Chondrocyte (in vitro differentiated cells): ENCODE data around the gene FUT9. TPM values are rescaled to one million over a fixed set of nuclear protein-coding genes. Genes with fewer than 3 reads are reported as not detected.

Experiments used
- DNase-seq: peaks from one replicate; pipeline ENCODE4 v3.0.0; 2021; ENCODE audit warnings: mixed read lengths, low spot score
- H3K27ac Mint-ChIP-seq: one replicate; pipeline ENCODE4 v1.8.0; 2021; ENCODE audit warnings: mild to moderate bottlenecking, moderate library complexity, mixed read lengths; ENCODE audit not compliant: unreplicated experiment
- H3K27me3 Mint-ChIP-seq: 2 replicates; pipeline ENCODE4 v1.8.0; 2021; ENCODE audit warnings: low read depth, mixed read lengths
- H3K36me3 Mint-ChIP-seq: 2 replicates; pipeline ENCODE4 v1.8.0; 2021; ENCODE audit warnings: low read depth, mixed read lengths
- H3K4me1 Mint-ChIP-seq: 2 replicates; pipeline ENCODE4 v1.8.0; 2021; ENCODE audit warnings: low read depth, mild to moderate bottlenecking, mixed read lengths
- H3K4me3 Mint-ChIP-seq: one replicate; pipeline ENCODE4 v1.8.0; 2021; ENCODE audit warnings: mild to moderate bottlenecking, moderate library complexity, mixed read lengths; ENCODE audit not compliant: unreplicated experiment
- H3K9me3 Mint-ChIP-seq: 2 replicates; pipeline ENCODE4 v1.8.0; 2021; ENCODE audit warnings: low read depth, mixed read lengths
- total RNA-seq: library from RNA; stranded (reverse); gene quantifications from 3 replicates; pipeline ENCODE4 v1.2.1, GENCODE V29; 2021
- TF ChIP-seq, protein P1 (sequence below): fragments of 200-600 bp; sonication (generic); IDR thresholded peaks from 2 replicates; pipeline ENCODE4 v1.5.0; 2021; ENCODE audit warnings: antibody characterized with exemption, mild to moderate bottlenecking, moderate library complexity

FUT9 gene
- total RNA-seq, 1 donor from 2014 or later, result not detected

DNA sequence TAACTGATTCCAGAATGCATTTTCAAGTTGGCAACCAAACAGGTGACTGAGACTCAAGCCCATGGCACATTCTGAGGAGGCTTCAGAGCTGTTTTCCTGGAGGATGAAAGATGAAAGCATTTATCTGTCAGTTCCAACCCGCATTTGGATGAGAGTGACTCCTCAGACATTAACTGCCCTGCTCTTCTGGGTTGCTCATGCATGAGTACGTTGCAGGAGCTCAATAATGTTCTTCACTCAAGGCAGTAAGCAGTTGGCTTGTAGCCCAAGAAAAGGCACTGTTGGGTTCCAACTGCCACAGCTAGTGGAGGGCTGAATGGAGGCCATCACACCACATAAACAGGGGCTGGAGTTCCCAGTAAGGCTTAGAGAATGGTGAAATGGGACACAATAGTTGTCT is 155.3 kb downstream of the FUT9 start:
- no peak overlapping the region for H3K4me3 Mint-ChIP-seq
- peaks cover 7% of the 10 kb centered on the region for H3K27me3 Mint-ChIP-seq
- no peaks in the 10 kb centered on the region for H3K4me1 Mint-ChIP-seq
- no peak overlapping the region for H3K27ac Mint-ChIP-seq
- no peaks in the 10 kb centered on the region for H3K36me3 Mint-ChIP-seq
- TF ChIP-seq, protein P1, sequence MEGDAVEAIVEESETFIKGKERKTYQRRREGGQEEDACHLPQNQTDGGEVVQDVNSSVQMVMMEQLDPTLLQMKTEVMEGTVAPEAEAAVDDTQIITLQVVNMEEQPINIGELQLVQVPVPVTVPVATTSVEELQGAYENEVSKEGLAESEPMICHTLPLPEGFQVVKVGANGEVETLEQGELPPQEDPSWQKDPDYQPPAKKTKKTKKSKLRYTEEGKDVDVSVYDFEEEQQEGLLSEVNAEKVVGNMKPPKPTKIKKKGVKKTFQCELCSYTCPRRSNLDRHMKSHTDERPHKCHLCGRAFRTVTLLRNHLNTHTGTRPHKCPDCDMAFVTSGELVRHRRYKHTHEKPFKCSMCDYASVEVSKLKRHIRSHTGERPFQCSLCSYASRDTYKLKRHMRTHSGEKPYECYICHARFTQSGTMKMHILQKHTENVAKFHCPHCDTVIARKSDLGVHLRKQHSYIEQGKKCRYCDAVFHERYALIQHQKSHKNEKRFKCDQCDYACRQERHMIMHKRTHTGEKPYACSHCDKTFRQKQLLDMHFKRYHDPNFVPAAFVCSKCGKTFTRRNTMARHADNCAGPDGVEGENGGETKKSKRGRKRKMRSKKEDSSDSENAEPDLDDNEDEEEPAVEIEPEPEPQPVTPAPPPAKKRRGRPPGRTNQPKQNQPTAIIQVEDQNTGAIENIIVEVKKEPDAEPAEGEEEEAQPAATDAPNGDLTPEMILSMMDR, result no peak
- H3K9me3 Mint-ChIP-seq, result no peaks in the 10 kb centered on the region
- no peak for DNase-seq

DNA sequence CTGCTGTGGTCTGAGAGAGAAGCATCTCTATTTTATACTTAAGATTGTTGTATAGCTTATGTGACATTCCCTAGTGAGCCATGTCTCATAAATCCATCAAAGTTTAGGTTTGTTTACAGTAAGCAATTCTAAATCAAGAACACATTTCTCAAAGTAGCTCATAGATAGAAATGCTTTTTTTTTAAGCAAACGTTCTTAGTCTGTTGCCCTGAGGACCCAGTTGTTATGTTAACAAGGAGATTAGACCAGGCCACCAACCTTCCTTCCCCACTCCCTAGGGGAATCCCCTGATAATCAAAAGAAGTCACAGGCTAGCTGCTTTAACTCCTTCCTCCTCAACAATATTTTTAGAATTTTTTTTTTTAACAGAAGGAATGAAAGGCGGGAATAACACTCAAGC is 169.0 kb downstream of the FUT9 start:
- Mint-ChIP-seq H3K4me1 (no peaks in the 10 kb centered on the region), H3K36me3 (no peaks in the 10 kb centered on the region), H3K4me3 (no peak overlapping the region), H3K27ac (no peak overlapping the region), H3K27me3 (no peaks in the 10 kb centered on the region), H3K9me3 (peaks cover 6% of the 10 kb centered on the region)
- DNase-seq, result no peak
- TF ChIP-seq, protein P1, result no peak

DNA sequence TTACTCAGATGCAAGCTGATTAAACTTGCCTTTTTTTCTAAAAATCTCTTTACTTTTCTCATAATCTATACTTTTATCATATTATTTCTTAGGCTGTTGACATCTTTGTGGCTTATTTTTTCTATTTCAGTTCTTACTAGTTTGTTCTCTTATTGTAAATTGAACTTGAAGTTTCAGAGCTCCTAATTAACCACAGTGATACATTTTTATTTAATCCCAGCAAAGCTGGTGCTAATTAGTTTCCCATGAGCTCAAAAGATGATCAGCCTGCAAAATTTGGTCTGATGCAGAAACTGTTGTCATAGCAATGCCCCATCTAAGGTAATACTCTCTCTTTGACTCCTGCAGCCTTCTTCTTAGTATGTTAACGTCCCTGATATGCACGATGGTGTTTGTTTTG is 170.3 kb downstream of the FUT9 start:
- Mint-ChIP-seq H3K4me3 (no peak overlapping the region), H3K36me3 (no peaks in the 10 kb centered on the region), H3K9me3 (peaks cover 6% of the 10 kb centered on the region), H3K4me1 (no peaks in the 10 kb centered on the region), H3K27me3 (no peaks in the 10 kb centered on the region), H3K27ac (no peak overlapping the region)
- TF ChIP-seq, protein P1, result no peak
- DNase-seq, result no peak

DNA sequence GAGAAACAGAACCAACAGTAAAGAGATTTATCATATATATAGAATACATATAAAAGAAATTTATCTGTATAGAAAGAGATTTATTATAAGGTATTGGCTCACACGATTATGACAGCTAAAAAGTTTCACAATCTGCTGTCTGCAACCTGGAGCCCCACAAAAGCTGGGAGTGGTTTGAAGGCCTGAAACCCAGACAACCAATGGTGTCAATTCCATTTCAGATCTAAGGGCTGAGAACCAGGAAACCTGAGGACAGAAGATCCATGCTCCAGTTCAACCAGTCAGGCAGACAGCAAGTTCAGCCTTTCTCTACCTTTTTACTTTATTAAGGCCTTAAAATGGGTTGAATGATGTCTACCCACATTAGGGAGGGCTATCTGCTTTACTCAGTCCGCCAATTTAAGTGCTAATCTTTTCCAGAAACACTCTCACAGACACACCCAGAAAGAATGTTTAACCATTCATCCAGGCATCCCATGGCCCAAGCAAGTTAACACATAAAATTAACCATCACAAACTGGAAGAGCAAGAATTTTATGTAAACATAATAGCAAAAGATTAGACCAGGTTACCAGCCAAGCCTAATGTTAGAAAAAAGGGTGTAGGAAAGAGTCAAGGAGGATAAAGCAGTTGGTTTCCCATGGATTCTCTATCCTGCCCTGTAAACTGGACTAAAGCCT is 170.9 kb downstream of the FUT9 start:
- TF ChIP-seq, protein P1, result no peak
- no peaks in the 10 kb centered on the region for H3K36me3 Mint-ChIP-seq
- H3K27ac Mint-ChIP-seq, result no peak overlapping the region
- no peak for DNase-seq
- no peaks in the 10 kb centered on the region for H3K4me1 Mint-ChIP-seq
- peaks cover 6% of the 10 kb centered on the region for H3K9me3 Mint-ChIP-seq
- no peaks in the 10 kb centered on the region for H3K27me3 Mint-ChIP-seq
- H3K4me3 Mint-ChIP-seq, result no peak overlapping the region

DNA sequence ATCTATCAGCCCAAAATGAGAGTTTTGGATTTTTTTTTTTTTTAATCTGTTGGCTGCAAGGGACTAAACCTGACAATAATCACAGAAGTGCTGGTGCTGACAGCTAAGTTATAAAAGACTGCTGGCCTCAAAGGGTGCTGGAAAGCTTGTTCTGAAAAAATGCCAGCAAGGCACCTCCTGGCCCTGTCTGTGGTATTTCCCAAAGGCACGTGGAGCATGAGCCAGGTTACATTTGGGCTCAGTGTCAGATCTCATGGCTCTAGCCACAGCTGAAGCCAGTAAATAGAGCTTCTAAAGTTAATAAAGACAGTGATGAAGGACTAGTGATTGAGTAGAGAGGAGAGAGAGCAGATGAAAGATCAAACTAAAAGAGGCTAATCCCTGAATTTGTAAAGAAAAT is 178.9 kb downstream of the FUT9 start:
- TF ChIP-seq, protein P1, result no peak
- Mint-ChIP-seq H3K4me1 (no peaks in the 10 kb centered on the region), H3K9me3 (peaks cover 5% of the 10 kb centered on the region), H3K36me3 (no peaks in the 10 kb centered on the region), H3K27me3 (no peaks in the 10 kb centered on the region), H3K4me3 (no peak overlapping the region), H3K27ac (no peak overlapping the region)
- DNase-seq, result no peak
